ENCODE results near the gene TTC7B.

DNA sequence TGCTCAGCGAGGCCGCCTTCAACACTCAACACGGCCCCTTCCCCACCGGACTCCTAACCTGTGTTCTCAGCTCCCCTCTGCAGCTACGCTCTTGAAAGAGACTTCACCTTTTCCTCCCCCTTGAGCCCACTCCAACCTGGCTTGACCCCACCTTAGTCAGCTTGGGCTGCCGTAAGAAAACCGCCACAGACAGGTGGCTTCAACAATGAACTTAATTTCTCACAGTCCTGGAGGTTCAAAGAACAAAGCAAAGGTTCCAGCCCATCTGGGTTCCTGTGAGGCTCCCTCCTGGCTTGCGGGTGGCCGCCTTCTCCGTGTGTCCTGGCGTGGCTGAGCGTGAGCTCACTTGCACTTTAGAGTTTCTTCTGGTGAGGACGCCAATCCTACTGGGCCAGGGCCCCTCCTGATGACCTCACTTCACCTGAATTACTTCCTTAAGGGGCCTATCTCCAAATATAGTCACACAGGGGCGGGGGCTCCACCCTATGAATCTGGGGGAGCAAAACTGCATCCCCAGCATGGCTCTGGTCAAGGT, 280.6 kb downstream of the TTC7B start:
- TF ChIP-seq EP300 (conservative IDR thresholded peaks at IDR 0.05; ENCODE audit: poor library complexity, severe bottlenecking): no peak
- TF ChIP-seq SMC3 (conservative IDR thresholded peaks at IDR 0.05; ENCODE audit: poor library complexity): no peak
- TF ChIP-seq, protein P1, sequence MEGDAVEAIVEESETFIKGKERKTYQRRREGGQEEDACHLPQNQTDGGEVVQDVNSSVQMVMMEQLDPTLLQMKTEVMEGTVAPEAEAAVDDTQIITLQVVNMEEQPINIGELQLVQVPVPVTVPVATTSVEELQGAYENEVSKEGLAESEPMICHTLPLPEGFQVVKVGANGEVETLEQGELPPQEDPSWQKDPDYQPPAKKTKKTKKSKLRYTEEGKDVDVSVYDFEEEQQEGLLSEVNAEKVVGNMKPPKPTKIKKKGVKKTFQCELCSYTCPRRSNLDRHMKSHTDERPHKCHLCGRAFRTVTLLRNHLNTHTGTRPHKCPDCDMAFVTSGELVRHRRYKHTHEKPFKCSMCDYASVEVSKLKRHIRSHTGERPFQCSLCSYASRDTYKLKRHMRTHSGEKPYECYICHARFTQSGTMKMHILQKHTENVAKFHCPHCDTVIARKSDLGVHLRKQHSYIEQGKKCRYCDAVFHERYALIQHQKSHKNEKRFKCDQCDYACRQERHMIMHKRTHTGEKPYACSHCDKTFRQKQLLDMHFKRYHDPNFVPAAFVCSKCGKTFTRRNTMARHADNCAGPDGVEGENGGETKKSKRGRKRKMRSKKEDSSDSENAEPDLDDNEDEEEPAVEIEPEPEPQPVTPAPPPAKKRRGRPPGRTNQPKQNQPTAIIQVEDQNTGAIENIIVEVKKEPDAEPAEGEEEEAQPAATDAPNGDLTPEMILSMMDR (IDR thresholded peaks at IDR 0.05; ENCODE audit: poor library complexity, severe bottlenecking): no peak
- TF ChIP-seq REST (IDR thresholded peaks at IDR 0.05; ENCODE audit: borderline replicate concordance): no peak
- TF ChIP-seq EZH2 (IDR thresholded peaks at IDR 0.05; ENCODE audit: borderline replicate concordance, insufficient read depth, low read length, poor library complexity, severe bottlenecking): no peak
